Natural killer cell (primary cell): ENCODE measurements around the gene SORBS2. TPM values are rescaled to one million over a fixed set of nuclear protein-coding genes. Genes with fewer than 3 reads are reported as not detected.

Source experiments
- ATAC-seq, 3 donors: fragments of 150-1000 bp in 2 of 3; fragments of 200-7000 bp in 1 of 3; cut with Tn5 transposase; 1 replicate in 1 of 3; 2 replicates in 2 of 3; pipeline ENCODE4 v1.10.0; 2021; ENCODE audit warnings: mild to moderate bottlenecking in 2 of 3, moderate library complexity in 2 of 3
- DNase-seq, 2 donors: peaks; one replicate each; pipeline versions ENCODE4 v3.0.0 to v3.0.0-alpha.2; 2013 to 2021; ENCODE audit warnings: mixed read lengths in 1 of 2
- H3K27ac ChIP-seq: one replicate; pipeline ENCODE4 v1.5.1; 2013; ENCODE audit warnings: mild to moderate bottlenecking, low read length
- H3K27me3 ChIP-seq: one replicate; pipeline ENCODE4 v1.6.1; 2013; ENCODE audit warnings: low read length; ENCODE audit not compliant: control insufficient read depth, insufficient read depth
- H3K36me3 ChIP-seq: one replicate; pipeline ENCODE4 v1.6.1; 2013; ENCODE audit warnings: low read length; ENCODE audit not compliant: control insufficient read depth, insufficient read depth
- H3K4me1 ChIP-seq: one replicate; pipeline ENCODE4 v1.6.1; 2013; ENCODE audit warnings: low read length; ENCODE audit not compliant: control insufficient read depth, insufficient read depth
- H3K4me3 ChIP-seq: one replicate; pipeline ENCODE4 v1.5.1; 2013; ENCODE audit warnings: low read length
- H3K9me3 ChIP-seq: one replicate; pipeline ENCODE4 v1.6.1; 2013; ENCODE audit warnings: low read length; ENCODE audit not compliant: control insufficient read depth, insufficient read depth
- H3K27ac Mint-ChIP-seq, 2 donors: one replicate each; pipeline ENCODE4 v1.8.0; 2022; ENCODE audit warnings: mild to moderate bottlenecking in 2 of 2, mixed read lengths in 2 of 2, moderate library complexity in 1 of 2
- H3K27me3 Mint-ChIP-seq, 2 donors: one replicate each; pipeline ENCODE4 v1.8.0; 2022; ENCODE audit warnings: low read depth in 2 of 2, mixed read lengths in 2 of 2
- H3K36me3 Mint-ChIP-seq: one replicate; pipeline ENCODE4 v1.8.0; 2022; ENCODE audit warnings: mixed read lengths
- H3K4me1 Mint-ChIP-seq, 2 donors: one replicate each; pipeline ENCODE4 v1.8.0; 2022; ENCODE audit warnings: mixed read lengths in 2 of 2
- H3K4me3 Mint-ChIP-seq: one replicate; pipeline ENCODE4 v1.8.0; 2022; ENCODE audit warnings: mild to moderate bottlenecking, moderate library complexity, mixed read lengths
- H3K9me3 Mint-ChIP-seq, 2 donors: one replicate each; pipeline ENCODE4 v1.8.0; 2022; ENCODE audit warnings: mixed read lengths in 2 of 2
- CTCF ChIP-seq: fragments of 200-600 bp; IDR thresholded peaks from one replicate; pipeline ENCODE4 v1.8.0; 2022; ENCODE audit warnings: antibody characterized with exemption
- WGBS: methylation state at CpG from one replicate; pipeline ENCODE4 v1.1.7; 2013; ENCODE audit warnings: missing lambda C conversion rate; ENCODE audit not compliant: insufficient coverage; 5-methylcytosine and 5-hydroxymethylcytosine counted together
- intact Hi-C: fragments of 100-400 bp; cut with micrococcal nuclease; formaldehyde crosslinking; loops from one replicate; pipeline ENCODE4 v1.14.2; 2022
- total RNA-seq, 4 donors: library from RNA; stranded (reverse); fragments of 120-200 nt in 1 of 4; gene quantifications; one replicate each; pipeline versions ENCODE4 v1.2.3 to v1.2.4, GENCODE V29; 2013 to 2022

SORBS2 gene
- total RNA-seq, 3 donors from 2014 or later (not counting 1 experiment from before 2014, with no cell fraction given): 10.2 to 15.6 (median 13.5) TPM

GRCh38 chr4:185683222-185683621, 128.8 kb downstream of the SORBS2 start:
- DNase-seq (no peak), ATAC-seq (no peak)
- intact Hi-C loops: no loop called here
- no peaks in the 10 kb centered on the region for H3K36me3 Mint-ChIP-seq
- Histone ChIP-seq H3K27me3 (no peaks in the 10 kb centered on the region), H3K4me3 (no peak overlapping the region), H3K36me3 (no peaks in the 10 kb centered on the region), H3K27ac (no peak overlapping the region), H3K9me3 (no peaks in the 10 kb centered on the region), H3K4me1 (no peaks in the 10 kb centered on the region)
- peaks cover 5 to 23% of the 10 kb centered on the region in 2 donors for H3K27me3 Mint-ChIP-seq
- WGBS: 95% methylated on average over 9 of the region's 10 CpGs
- no peak for TF ChIP-seq CTCF
- H3K9me3 Mint-ChIP-seq: no peaks in the 10 kb centered on the region
- no peak overlapping the region for H3K4me3 Mint-ChIP-seq
- no peak overlapping the region for H3K27ac Mint-ChIP-seq
- H3K4me1 Mint-ChIP-seq: no peaks in the 10 kb centered on the region

DNA sequence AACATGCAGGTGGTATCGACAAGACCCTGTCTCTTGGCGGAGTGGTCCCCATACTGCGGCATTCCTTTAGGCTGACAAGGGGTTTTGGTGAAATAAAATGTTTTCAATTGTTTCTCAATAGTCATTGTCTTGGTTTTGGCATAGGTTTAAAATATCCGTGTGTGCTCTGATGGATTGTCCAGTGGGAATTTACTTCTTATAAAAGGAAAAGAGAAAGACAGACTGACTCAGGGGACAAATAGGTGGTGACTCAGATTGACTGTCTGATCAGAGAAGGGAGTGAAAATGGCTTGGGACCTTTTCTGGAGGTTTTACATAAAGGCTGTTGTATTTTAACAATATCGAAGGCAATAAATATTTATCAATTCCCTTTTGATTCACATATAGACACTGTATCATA, 129.8 kb downstream of the SORBS2 start:
- no peaks in the 10 kb centered on the region for H3K9me3 ChIP-seq
- H3K36me3 Mint-ChIP-seq: no peaks in the 10 kb centered on the region
- no peak overlapping the region for H3K4me3 Mint-ChIP-seq
- DNase-seq (no peak), ATAC-seq (no peak)
- no peak overlapping the region for H3K27ac Mint-ChIP-seq
- no peaks in the 10 kb centered on the region for H3K9me3 Mint-ChIP-seq
- H3K4me3 ChIP-seq: no peak overlapping the region
- no peaks in the 10 kb centered on the region for H3K4me1 ChIP-seq
- no peak overlapping the region for H3K27ac ChIP-seq
- H3K36me3 ChIP-seq: no peaks in the 10 kb centered on the region
- peaks cover 5 to 17% of the 10 kb centered on the region in 2 donors for H3K27me3 Mint-ChIP-seq
- intact Hi-C loops: no loop called here
- no peaks in the 10 kb centered on the region for H3K27me3 ChIP-seq
- WGBS: 90% methylated on average over 4 of the region's 5 CpGs
- H3K4me1 Mint-ChIP-seq: no peaks in the 10 kb centered on the region
- TF ChIP-seq CTCF: no peak

GRCh38 chr4:185681604-185682003, 130.4 kb downstream of the SORBS2 start:
- 90% methylated on average over 6 of the region's 6 CpGs for WGBS
- H3K27ac ChIP-seq: no peak overlapping the region
- H3K27me3 ChIP-seq: no peaks in the 10 kb centered on the region
- H3K36me3 ChIP-seq: no peaks in the 10 kb centered on the region
- TF ChIP-seq CTCF: no peak
- H3K9me3 ChIP-seq: no peaks in the 10 kb centered on the region
- intact Hi-C loops: no loop called here
- no peak overlapping the region for H3K4me3 Mint-ChIP-seq
- H3K4me1 Mint-ChIP-seq: no peaks in the 10 kb centered on the region
- no peak for ATAC-seq
- peaks cover 5 to 17% of the 10 kb centered on the region in 2 donors for H3K27me3 Mint-ChIP-seq
- H3K4me1 ChIP-seq: no peaks in the 10 kb centered on the region
- H3K36me3 Mint-ChIP-seq: no peaks in the 10 kb centered on the region
- no peaks in the 10 kb centered on the region for H3K9me3 Mint-ChIP-seq
- H3K4me3 ChIP-seq: no peak overlapping the region
- no peak for DNase-seq
- no peak overlapping the region for H3K27ac Mint-ChIP-seq

DNA sequence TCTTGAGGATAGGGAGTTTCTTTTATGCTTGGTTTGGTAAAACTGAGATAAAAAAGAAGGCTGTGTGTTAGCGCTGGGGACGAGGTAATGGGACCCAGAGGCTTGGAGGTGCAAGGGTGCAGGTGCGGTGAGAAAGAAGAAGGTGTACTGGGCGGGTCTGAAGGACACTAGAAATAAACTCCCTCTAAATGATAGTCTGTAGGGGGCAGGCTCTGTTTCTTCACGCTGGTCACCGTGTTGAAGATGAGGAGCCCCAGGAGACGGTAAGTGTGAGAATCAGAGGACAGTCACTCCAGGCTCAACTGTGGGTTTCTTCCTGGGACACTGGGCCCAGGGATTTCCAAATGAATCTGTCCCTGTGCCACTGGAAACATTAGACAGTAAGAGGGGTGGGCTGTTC, 131.4 kb downstream of the SORBS2 start:
- WGBS: 87% methylated on average over 6 of the region's 7 CpGs
- H3K4me3 ChIP-seq: no peak overlapping the region
- Mint-ChIP-seq H3K4me3 (no peak overlapping the region), H3K27me3 (peaks cover 5 to 17% of the 10 kb centered on the region in 2 donors), H3K36me3 (no peaks in the 10 kb centered on the region), H3K4me1 (no peaks in the 10 kb centered on the region), H3K27ac (no peak overlapping the region), H3K9me3 (no peaks in the 10 kb centered on the region)
- H3K36me3 ChIP-seq: no peaks in the 10 kb centered on the region
- ATAC-seq: no peak
- no peaks in the 10 kb centered on the region for H3K27me3 ChIP-seq
- intact Hi-C loops: no loop called here
- no peak for DNase-seq
- no peak for TF ChIP-seq CTCF
- H3K9me3 ChIP-seq: no peaks in the 10 kb centered on the region
- no peaks in the 10 kb centered on the region for H3K4me1 ChIP-seq
- H3K27ac ChIP-seq: no peak overlapping the region
